ENCODE data around the gene TAOK1. TPM values are rescaled to one million over a fixed set of nuclear protein-coding genes. Genes with fewer than 3 reads are reported as not detected.

Gene TAOK1
- total RNA-seq, 1 donor from 2014 or later, result 63.5 TPM

DNA sequence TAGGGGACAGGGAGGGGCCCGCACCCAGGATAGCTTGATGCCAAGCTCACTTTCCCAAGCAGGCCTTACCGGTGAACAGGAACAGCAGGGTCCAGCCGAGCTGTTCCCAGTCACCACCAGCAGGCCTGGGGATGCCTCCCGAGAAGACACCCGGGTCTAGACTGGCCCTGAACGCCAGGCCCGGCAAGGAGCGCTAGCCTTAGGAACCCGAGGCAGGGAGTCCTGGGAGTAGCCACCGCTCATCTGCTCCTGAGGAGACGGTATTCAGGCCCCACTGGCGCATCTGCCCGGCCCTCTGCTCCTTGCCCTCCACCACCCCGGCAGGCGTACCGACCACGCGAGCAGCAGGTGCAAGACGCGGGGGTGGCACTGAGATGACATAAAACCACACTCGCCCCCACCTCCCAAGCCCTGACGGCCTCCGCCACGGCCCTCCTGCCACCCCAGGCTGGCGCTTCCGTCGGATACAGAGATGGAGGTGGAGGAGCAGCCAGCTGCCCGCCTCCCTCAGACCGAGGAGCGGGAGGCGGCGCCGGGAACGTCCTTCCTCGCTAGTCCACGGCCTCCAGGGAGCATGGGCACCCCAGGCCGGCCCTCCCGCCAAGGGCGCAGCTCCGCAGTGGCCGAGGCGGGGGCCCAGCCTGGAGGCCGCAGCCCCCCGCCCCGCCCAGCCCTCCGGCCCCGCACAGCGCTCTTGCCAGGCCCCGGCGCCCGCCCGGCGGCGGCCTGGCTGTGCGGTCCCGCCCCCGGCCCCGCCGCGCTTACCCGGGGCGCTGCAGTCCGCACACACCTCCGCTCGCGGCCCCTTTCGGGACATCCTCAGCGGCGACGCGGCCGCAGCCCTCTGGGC lies 198.6 kb downstream of the TAOK1 start:
- Mint-ChIP-seq H3K27me3 (no peaks in the 10 kb centered on the region), H3K4me1 (ENCODE audit: unreplicated experiment) (peaks cover 31% of the 10 kb centered on the region), H3K36me3 (no peaks in the 10 kb centered on the region), H3K27ac (peak overlapping the region; percentile 78), H3K4me3 (peak overlapping the region; percentile 92), H3K9me3 (no peaks in the 10 kb centered on the region)
- no peak for DNase-seq (ENCODE audit: extremely low spot score, unreplicated experiment)
- TF ChIP-seq, protein P1, sequence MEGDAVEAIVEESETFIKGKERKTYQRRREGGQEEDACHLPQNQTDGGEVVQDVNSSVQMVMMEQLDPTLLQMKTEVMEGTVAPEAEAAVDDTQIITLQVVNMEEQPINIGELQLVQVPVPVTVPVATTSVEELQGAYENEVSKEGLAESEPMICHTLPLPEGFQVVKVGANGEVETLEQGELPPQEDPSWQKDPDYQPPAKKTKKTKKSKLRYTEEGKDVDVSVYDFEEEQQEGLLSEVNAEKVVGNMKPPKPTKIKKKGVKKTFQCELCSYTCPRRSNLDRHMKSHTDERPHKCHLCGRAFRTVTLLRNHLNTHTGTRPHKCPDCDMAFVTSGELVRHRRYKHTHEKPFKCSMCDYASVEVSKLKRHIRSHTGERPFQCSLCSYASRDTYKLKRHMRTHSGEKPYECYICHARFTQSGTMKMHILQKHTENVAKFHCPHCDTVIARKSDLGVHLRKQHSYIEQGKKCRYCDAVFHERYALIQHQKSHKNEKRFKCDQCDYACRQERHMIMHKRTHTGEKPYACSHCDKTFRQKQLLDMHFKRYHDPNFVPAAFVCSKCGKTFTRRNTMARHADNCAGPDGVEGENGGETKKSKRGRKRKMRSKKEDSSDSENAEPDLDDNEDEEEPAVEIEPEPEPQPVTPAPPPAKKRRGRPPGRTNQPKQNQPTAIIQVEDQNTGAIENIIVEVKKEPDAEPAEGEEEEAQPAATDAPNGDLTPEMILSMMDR (conservative IDR thresholded peaks at IDR 0.05), result peak; percentile 37

DNA sequence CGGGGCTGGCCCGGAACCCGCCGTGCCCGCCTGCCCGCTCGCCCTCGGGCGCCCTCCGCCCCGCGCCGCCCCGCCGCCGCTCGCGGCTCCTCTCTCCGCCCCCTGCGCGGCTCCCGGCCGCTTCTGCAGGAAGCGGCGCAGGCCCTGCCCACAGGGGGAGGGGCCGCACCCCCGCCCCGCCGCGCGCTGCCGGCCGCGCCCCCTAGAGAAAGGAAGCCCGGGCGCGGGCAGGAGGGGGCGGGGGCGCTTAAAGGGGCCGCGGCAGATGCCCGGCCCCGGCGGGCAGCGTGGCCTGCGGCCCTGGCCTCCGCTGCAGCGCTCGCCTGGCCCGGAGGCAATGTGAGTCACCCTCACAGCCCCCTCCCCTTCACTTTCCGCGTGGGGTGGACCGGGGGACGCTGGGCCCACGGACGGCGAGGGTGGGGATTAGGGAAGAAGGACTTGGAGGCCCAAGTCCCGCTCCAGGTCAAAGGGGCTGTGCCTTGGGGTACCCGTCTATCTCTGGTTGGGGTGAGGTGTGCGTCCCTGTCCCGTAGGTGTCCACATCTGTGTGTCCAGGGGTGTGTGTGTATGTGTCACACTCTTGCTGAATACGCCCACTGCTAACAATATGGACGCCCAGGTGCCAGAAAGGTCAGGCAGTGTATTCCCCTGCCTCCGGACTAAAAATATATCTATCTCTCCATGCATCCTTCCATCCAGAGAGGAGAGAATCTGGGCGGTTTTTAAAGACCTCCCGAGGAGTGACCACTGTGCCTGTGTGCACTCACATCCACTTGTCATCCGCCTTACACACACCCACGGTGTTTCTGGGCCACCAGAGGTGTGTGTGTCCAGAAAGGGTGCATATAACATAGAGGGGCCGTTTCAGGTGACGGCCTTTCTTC lies 199.6 kb downstream of the TAOK1 start, which contains the start of gene GIT1:
TSS of gene GIT1 (minus strand) at position 125 of the 887 bp plus-strand sequence. CDS start 270 bp downstream, outside the sequence.
- Mint-ChIP-seq H3K9me3 (no peaks in the 10 kb centered on the region), H3K36me3 (no peaks in the 10 kb centered on the region), H3K27ac (peak within 1 kb of the TSS; percentile 94), H3K4me3 (peak within 1 kb of the TSS; percentile 92), H3K27me3 (no peaks in the 10 kb centered on the region), H3K4me1 (ENCODE audit: unreplicated experiment) (peaks cover 23% of the 10 kb centered on the region)
- TF ChIP-seq, protein P1 (conservative IDR thresholded peaks at IDR 0.05), result no peak
- DNase-seq (ENCODE audit: extremely low spot score, unreplicated experiment), result peak; percentile 88

DNA sequence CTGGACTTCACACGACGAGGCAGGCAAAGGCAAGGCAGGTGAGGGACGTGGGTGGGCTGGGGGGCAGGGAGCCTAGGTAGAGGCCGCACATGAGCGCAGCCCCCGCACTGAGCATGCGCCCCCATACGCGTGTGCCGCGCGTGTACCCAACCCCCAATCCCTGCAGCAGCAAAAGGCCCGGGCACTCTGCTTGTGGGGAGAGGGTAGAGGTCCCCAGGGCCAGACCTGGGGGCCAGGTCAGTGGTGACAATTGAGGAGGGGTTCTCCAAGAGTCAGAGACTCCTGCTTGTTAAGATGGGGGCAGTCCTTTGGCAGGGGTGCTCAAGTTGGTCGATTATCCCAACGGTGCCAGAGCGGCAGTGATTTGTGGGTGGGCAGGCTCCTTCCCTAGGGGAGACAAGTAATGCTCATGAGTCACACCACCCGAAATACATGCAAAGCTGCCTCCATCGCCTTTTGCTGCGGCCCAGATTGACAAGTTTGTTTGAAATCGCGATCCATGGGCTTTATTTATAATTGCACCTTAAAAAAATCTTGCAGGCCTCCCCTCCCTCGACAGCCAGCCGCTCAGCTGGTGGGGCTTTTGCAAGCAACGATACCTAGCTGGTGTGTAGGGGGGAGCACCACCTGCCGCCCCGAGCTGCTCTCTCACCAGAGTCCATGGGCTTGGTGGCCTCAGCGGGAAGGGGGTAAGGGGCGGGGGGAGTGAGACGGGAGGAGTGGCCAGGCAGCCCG lies 200.4 kb downstream of the TAOK1 start:
- Mint-ChIP-seq H3K4me1 (ENCODE audit: unreplicated experiment) (peaks cover 27% of the 10 kb centered on the region), H3K27ac (peak overlapping the region; percentile 94)
- no peak for DNase-seq (ENCODE audit: extremely low spot score, unreplicated experiment)

DNA sequence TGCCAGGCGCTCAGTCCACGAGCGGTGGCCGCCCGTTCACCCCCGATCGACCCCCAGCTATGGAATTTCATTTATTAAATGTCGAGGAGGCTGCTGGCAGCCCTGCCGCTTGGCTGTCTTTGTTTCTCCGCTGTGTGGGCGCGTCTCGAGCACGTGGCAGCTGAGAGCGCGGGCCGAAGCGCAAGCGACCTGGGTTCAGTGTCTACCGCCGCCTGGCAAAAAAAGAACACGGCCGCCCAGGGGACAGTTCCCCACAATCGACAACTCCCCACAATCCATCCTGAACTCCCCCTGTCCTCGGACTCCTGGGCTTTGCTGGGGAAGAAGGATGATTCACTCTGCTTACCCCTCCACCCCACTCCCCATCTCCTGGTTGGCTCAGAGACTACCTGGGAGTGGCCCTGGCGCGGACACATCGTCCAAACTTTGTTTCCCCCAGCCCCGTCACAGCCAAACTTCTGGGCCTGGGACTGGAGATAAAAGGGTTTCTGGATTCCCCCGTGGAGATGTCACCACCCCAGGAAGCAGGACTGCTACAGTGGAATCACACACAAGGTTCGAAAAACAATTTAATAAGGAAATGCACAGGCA lies 201.1 kb downstream of the TAOK1 start:
- no peak for DNase-seq (ENCODE audit: extremely low spot score, unreplicated experiment)
- peaks cover 27% of the 10 kb centered on the region for H3K4me1 Mint-ChIP-seq (ENCODE audit: unreplicated experiment)

More for the DNA sequence above, 200.4 kb downstream of the TAOK1 start:
- Mint-ChIP-seq H3K4me3 (peak overlapping the region; percentile 90), H3K27me3 (no peaks in the 10 kb centered on the region), H3K36me3 (no peaks in the 10 kb centered on the region), H3K9me3 (no peaks in the 10 kb centered on the region)
- TF ChIP-seq, protein P1 (conservative IDR thresholded peaks at IDR 0.05), result no peak

More for the DNA sequence above, 201.1 kb downstream of the TAOK1 start:
- H3K27ac Mint-ChIP-seq, result peak overlapping the region; percentile 94
- H3K9me3 Mint-ChIP-seq, result no peaks in the 10 kb centered on the region
- H3K27me3 Mint-ChIP-seq, result no peaks in the 10 kb centered on the region
- H3K36me3 Mint-ChIP-seq, result no peaks in the 10 kb centered on the region
- peak overlapping the region; percentile 90 for H3K4me3 Mint-ChIP-seq
- TF ChIP-seq, protein P1 (conservative IDR thresholded peaks at IDR 0.05), result no peak
